Measurements from ENCODE around the gene EPM2AIP1.

The EPM2AIP1 gene

GRCh38 chr3:36941658-36942057 is 51.3 kb downstream of the EPM2AIP1 start:
- Histone ChIP-seq H3K27ac (no peak overlapping the region), H3K27me3 (no peaks in the 10 kb centered on the region), H3K4me1 (peaks cover 0 to 23% (median 17%) of the 10 kb centered on the region in 4 donors), H3K4me3 (no peak overlapping the region), H3K36me3 (no peaks in the 10 kb centered on the region), H3K9me3 (no peaks in the 10 kb centered on the region)
- intact Hi-C loops (cut with DNase I; ENCODE audit: low total_unique reads): no loop called here
- DNase-seq: no peak
- no peak for TF ChIP-seq CTCF (IDR thresholded peaks at IDR 0.05)

- H3K36me3 ChIP-seq: no peaks in the 10 kb centered on the region
- H3K27me3 ChIP-seq: no peaks in the 10 kb centered on the region
- intact Hi-C loops (cut with DNase I; ENCODE audit: low total_unique reads): no loop called here
- H3K27ac ChIP-seq: no peak overlapping the region
- peaks cover 0 to 23% (median 17%) of the 10 kb centered on the region in 4 donors for H3K4me1 ChIP-seq
- H3K4me3 ChIP-seq: no peak overlapping the region
- no peak for DNase-seq
- H3K9me3 ChIP-seq: no peaks in the 10 kb centered on the region
- no peak for TF ChIP-seq CTCF (IDR thresholded peaks at IDR 0.05)
These were observed 51.8 kb downstream of the EPM2AIP1 start for GRCh38 chr3:36941162-36941561.

GRCh38 chr3:36937492-36937891 is 55.4 kb downstream of the EPM2AIP1 start:
- intact Hi-C loops (cut with DNase I; ENCODE audit: low total_unique reads): loop anchor here (10.0 kb wide), 1 partner anchor 413 kb away; no protein-coding TSS in a partner anchor

More at GRCh38 chr3:36937492-36937891, 55.4 kb downstream of the EPM2AIP1 start:
- Histone ChIP-seq H3K4me1 (peaks cover 0 to 23% (median 11%) of the 10 kb centered on the region in 4 donors), H3K27ac (no peak overlapping the region), H3K9me3 (no peaks in the 10 kb centered on the region), H3K27me3 (no peaks in the 10 kb centered on the region), H3K36me3 (no peaks in the 10 kb centered on the region), H3K4me3 (no peak overlapping the region)
- DNase-seq: no peak
- no peak for TF ChIP-seq CTCF (IDR thresholded peaks at IDR 0.05)

Measured in tibial artery (tissue), 4 donors.